Suprapubic skin (tissue), 4 donors: ENCODE measurements around the gene CPNE4.

Experiments used
- CTCF ChIP-seq, 2 donors: fragments of 200-600 bp in 1 of 2; fragments of 450-650 bp in 1 of 2; sonication (generic) in 1 of 2; IDR thresholded peaks; one replicate each; pipeline ENCODE4 v1.5.1; 2016 to 2019; ENCODE audit warnings: antibody characterized with exemption in 2 of 2, mild to moderate bottlenecking in 1 of 2, moderate library complexity in 1 of 2
- POLR2A ChIP-seq, 2 donors: fragments of 450-650 bp; IDR thresholded peaks; one replicate each; pipeline ENCODE4 v1.6.1; 2017; ENCODE audit warnings: antibody characterized with exemption in 2 of 2, mild to moderate bottlenecking in 2 of 2, moderate library complexity in 2 of 2
- POLR2AphosphoS5 ChIP-seq, 3 donors: sonication (generic); formaldehyde crosslinking; IDR thresholded peaks; one replicate each; pipeline ENCODE4 v1.6.1; 2017; ENCODE audit warnings: antibody characterized with exemption in 3 of 3

- no peak for TF ChIP-seq POLR2A (IDR thresholded peaks at IDR 0.05)
- no peak for TF ChIP-seq CTCF (IDR thresholded peaks at IDR 0.05)
- TF ChIP-seq POLR2AphosphoS5 (IDR thresholded peaks at IDR 0.05), result no peak
Measured at GRCh38 chr3:131568460-131568859, 466.4 kb downstream of the CPNE4 start.
